HG02885 (cell line): ENCODE measurements around the gene ARHGAP28.

Experiments
- ATAC-seq: cut with Tn5 transposase; IDR thresholded peaks from one replicate; pipeline ENCODE4 v1.9.1; 2021; ENCODE audit warnings: mild to moderate bottlenecking; ENCODE audit not compliant: unreplicated experiment, poor library complexity

Gene ARHGAP28

GRCh38 chr18:6730416-6731221 is 1.1 kb downstream of the ARHGAP28 start:
- ATAC-seq: no peak

GRCh38 chr18:6731222-6731596 is 1.7 kb downstream of the ARHGAP28 start:
- no peak for ATAC-seq

GRCh38 chr18:6732952-6733351 is 3.4 kb downstream of the ARHGAP28 start:
- no peak for ATAC-seq

GRCh38 chr18:6733758-6734157 is 4.2 kb downstream of the ARHGAP28 start:
- no peak for ATAC-seq

GRCh38 chr18:6734726-6735430 is 5.4 kb downstream of the ARHGAP28 start:
- ATAC-seq: no peak

- no peak for ATAC-seq
These were observed 8.3 kb downstream of the ARHGAP28 start for GRCh38 chr18:6737833-6738232.

- no peak for ATAC-seq
These were observed 9.1 kb downstream of the ARHGAP28 start for GRCh38 chr18:6738622-6739021.

GRCh38 chr18:6741232-6741663 is 11.7 kb downstream of the ARHGAP28 start:
- ATAC-seq: no peak

- no peak for ATAC-seq
These were observed 12.3 kb downstream of the ARHGAP28 start for GRCh38 chr18:6741786-6742185.

- no peak for ATAC-seq
These were observed 14.5 kb downstream of the ARHGAP28 start for GRCh38 chr18:6743999-6744398.

- no peak for ATAC-seq
These were observed 15.4 kb downstream of the ARHGAP28 start for GRCh38 chr18:6744816-6745455.

- ATAC-seq: no peak
These were observed 16.1 kb downstream of the ARHGAP28 start for GRCh38 chr18:6745504-6746031.

GRCh38 chr18:6746386-6746960 is 17.0 kb downstream of the ARHGAP28 start:
- no peak for ATAC-seq

- no peak for ATAC-seq
These were observed 18.1 kb downstream of the ARHGAP28 start for GRCh38 chr18:6747646-6748045.

GRCh38 chr18:6748241-6748640 is 18.7 kb downstream of the ARHGAP28 start:
- no peak for ATAC-seq

- ATAC-seq: no peak
These were observed 20.9 kb downstream of the ARHGAP28 start for GRCh38 chr18:6750411-6750810.

- no peak for ATAC-seq
These were observed 21.7 kb downstream of the ARHGAP28 start for GRCh38 chr18:6751222-6751621.

- ATAC-seq: no peak
These were observed 22.8 kb downstream of the ARHGAP28 start for GRCh38 chr18:6752202-6752860.

GRCh38 chr18:6755107-6755506 is 25.6 kb downstream of the ARHGAP28 start:
- ATAC-seq: no peak

- no peak for ATAC-seq
These were observed 28.4 kb downstream of the ARHGAP28 start for GRCh38 chr18:6757931-6758330.
